Caki2 (cell line): Measurements from ENCODE around the gene DHRS2. TPM values are rescaled to one million over a fixed set of nuclear protein-coding genes. Genes with fewer than 3 reads are reported as not detected.
"Not testable (repeated sequence)": the region's sequence is repeated elsewhere in the genome, so short reads cannot be mapped to it uniquely, and the experiment has no call there.

Experiments
- DNase-seq: peaks from one replicate; pipeline ENCODE4 v3.0.0-alpha.2; 2015; ENCODE audit warnings: low read depth
- in situ Hi-C: cut with HindIII; loops from 2 replicates; pipeline ENCODE4 v1.10.0; 2016; ENCODE audit warnings: low sequenced_read_pairs, low pct_unique_long_range_greater_than_20kb, mixed read lengths
- total RNA-seq: library from RNA; depleted of rRNA; stranded (reverse); fragments of >200 nt; shearing (Covaris generic); gene quantifications from 2 replicates; pipeline ENCODE4 v1.2.3, GENCODE V29; 2014; ENCODE audit warnings: low replicate concordance

DHRS2 gene
- total RNA-seq, 1 experiment from 2014 or later: 0.30 TPM

GRCh38 chr14:23663711-23664110, 27.5 kb downstream of the DHRS2 start:
- in situ Hi-C loops: no loop called here

DNA sequence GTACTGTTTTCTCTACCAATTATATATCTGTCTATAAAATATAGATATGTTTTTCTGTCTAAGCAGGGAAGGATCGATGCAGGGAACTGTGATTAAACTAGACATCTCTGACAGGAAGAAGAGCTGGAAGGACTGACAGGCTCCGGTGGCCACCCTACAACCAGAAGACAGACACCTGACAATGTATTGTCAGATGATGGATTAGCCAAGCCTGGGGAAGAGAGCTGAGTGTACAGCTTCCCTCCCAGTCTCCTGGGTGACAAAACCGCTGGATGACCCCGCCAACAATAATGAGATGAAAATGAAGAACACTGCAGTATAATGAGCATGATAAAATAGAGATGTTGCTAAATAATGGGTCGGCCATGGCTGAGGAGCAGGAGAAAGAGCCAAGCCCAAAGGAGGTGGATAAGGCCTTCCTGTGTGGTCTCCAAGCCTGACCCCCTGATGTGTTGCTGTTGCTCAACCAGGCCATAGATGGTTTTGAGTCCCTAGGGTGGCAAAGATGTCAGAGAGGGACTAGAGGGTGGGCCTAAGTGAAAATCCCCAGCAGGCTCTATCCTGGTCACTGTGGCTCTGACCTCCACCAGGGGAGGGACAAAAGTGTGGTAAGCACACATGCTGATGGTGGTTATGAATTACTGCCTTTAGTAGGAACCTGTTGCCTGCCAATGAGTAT, 28.2 kb downstream of the DHRS2 start:
- in situ Hi-C loops: no loop called here

More at GRCh38 chr14:23663711-23664110, 27.5 kb downstream of the DHRS2 start:
- DNase-seq: no peak

GRCh38 chr14:23665302-23666016, 29.3 kb downstream of the DHRS2 start:
- no peak for DNase-seq
- in situ Hi-C loops: no loop called here

More for the DNA sequence above, 28.2 kb downstream of the DHRS2 start:
- DNase-seq: no peak

GRCh38 chr14:23667134-23667533, 31.0 kb downstream of the DHRS2 start:
- DNase-seq: no peak

DNA sequence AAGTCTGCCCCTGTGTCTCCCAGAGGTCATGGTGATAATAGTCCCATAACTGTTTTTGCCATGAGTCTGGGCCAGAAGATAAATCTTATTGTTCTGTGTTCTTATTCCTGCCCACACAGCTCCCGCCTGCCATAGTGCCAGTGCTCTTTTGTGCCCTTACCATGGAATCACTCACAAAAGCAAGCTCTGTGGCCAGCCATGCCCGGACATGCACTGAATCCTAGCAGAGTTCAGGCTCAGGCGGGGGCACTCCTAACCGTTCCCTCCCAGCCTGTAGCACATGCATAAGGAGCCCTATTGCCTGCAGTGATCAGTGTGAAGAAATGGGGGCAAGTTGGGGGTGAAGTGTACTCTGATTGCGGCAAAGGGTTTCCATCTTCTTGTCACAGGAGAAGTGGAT, 33.3 kb downstream of the DHRS2 start:
- in situ Hi-C loops: no loop called here
- DNase-seq: no peak

More at GRCh38 chr14:23667134-23667533, 31.0 kb downstream of the DHRS2 start:
- in situ Hi-C loops: no loop called here

DNA sequence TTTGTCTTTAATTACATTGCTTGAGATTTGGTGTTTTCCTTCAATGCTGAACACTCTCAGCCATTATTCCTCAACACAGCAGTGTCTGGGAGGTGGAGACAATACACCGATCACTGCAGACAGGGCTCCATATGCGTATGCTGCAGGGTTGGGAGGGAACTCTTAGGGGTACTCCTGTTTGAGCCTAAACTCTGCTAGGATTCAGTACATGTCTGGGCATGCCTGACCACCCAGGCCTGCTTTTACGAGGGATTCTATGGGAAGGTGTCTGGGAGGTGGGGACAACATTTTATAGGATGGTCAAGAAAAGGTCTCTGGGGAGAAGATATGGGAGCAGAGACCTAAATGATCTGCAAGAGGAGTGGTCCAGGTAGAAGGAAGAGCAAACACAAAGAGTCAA, 34.3 kb downstream of the DHRS2 start:
- no peak for DNase-seq
- in situ Hi-C loops: no loop called here

DNA sequence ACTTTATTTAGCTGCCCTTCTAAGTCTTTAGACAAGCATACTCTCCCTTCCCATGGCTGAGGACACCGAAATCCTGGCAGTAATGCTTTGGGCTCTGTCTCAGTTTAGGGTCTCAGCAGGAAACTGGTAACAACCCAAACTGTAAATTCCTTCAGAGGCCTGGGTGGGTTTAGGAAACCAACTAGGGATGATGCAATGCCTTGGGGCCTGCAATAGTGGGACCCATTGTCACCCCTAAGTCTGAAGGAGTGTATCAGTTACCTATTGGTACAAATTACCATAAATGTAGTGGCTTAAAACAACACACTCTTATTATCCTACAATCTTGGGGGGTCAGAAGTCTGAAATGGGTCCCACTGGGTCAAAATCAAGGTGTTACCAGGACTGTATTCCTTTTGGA, 36.0 kb downstream of the DHRS2 start:
- in situ Hi-C loops: no loop called here
- no peak for DNase-seq

- DNase-seq: no peak
- in situ Hi-C loops: no loop called here
These were observed 39.2 kb downstream of the DHRS2 start for GRCh38 chr14:23675337-23675736.

GRCh38 chr14:23675906-23676305, 39.7 kb downstream of the DHRS2 start:
- DNase-seq: no peak
- in situ Hi-C loops: no loop called here

- no peak for DNase-seq
- in situ Hi-C loops: no loop called here
These were observed 45.2 kb downstream of the DHRS2 start for GRCh38 chr14:23681337-23681736.

GRCh38 chr14:23689709-23690514, 53.7 kb downstream of the DHRS2 start:
- in situ Hi-C loops, DNase-seq: not testable (repeated sequence)

DNA sequence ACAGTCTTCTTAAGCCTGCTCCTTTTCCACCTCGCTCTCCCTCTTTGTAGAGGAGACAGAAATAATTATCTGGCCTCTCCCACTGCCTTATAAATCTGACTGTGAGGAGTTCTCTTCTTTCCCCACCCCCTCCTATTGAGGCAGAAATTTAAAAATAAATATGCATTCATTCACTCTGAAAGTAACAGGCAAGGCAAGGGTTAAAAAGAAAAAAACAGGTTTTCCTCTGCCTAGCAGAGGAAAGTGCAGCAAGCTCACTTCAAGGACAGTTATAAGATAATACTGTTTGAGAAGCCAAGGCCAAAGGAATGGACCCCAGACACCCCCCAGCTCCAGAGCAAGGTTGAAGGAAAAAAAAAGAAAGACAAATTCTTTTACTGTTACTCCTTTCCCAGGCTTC, 56.3 kb downstream of the DHRS2 start:
- in situ Hi-C loops: no loop called here
- no peak for DNase-seq

DNA sequence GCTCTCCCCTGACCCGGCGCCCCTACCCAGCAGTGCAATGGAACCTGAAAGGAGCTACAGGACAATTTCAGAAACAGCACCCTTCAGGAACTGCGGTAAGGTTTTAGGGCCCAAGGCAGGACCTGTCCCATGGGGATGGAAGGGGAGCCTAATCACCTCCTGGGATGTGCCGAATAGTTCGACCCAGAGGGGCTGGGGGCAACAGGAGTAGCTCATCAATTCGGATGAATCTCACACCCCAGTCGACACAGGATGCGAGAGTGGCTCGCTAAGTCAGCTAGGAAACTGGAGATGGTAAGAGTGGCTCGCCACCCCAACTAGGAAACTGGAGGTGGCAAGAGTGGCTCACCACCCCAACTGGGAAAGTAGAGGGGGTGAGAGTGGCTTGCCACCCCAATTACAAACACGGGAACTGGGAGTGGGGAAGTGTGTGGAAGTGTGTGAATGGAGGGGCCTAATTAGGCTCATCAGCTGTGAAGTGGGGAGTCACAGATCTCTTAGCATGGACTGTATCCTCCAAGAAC, 57.1 kb downstream of the DHRS2 start:
- in situ Hi-C loops: no loop called here
- DNase-seq: no peak

GRCh38 chr14:23694085-23694948, 58.2 kb downstream of the DHRS2 start:
- no peak for DNase-seq
- in situ Hi-C loops: no loop called here
